CD4-positive, alpha-beta T cell treated with Interleukin-6 at 100 ng/mL for 8 hours (primary cell): ENCODE data around the gene ARHGAP33.
"Not testable (repeated sequence)": the region's sequence is repeated elsewhere in the genome, so short reads cannot be mapped to it uniquely, and the experiment has no call there.

Source experiments
- DNase-seq: peaks from one replicate; pipeline ENCODE4 v3.0.0-alpha.2; 2020; ENCODE audit warnings: mixed read lengths, low spot score

ARHGAP33 gene

GRCh38 chr19:35780717-35781116 lies 5.4 kb downstream of the ARHGAP33 start:
- DNase-seq, result no peak

GRCh38 chr19:35781650-35782049 lies 6.3 kb downstream of the ARHGAP33 start:
- DNase-seq, result no peak

- no peak for DNase-seq
These were observed 7.2 kb downstream of the ARHGAP33 start for GRCh38 chr19:35782589-35782988.

GRCh38 chr19:35783469-35784434 lies 8.4 kb downstream of the ARHGAP33 start:
- no peak for DNase-seq

GRCh38 chr19:35784503-35785338 lies 9.4 kb downstream of the ARHGAP33 start:
- no peak for DNase-seq

- DNase-seq, result no peak
These were observed 9.9 kb downstream of the ARHGAP33 start for GRCh38 chr19:35785339-35785627.

- no peak for DNase-seq
These were observed 11.2 kb downstream of the ARHGAP33 start for GRCh38 chr19:35786299-35787160.

GRCh38 chr19:35787227-35787799 lies 11.9 kb downstream of the ARHGAP33 start:
- DNase-seq, result no peak

- no peak for DNase-seq
These were observed 13.0 kb downstream of the ARHGAP33 start for GRCh38 chr19:35788205-35788960.

GRCh38 chr19:35789195-35789977 lies 14.0 kb downstream of the ARHGAP33 start:
- no peak for DNase-seq

GRCh38 chr19:35789978-35790944 lies 14.9 kb downstream of the ARHGAP33 start:
- DNase-seq, result no peak

GRCh38 chr19:35790981-35791813 lies 15.8 kb downstream of the ARHGAP33 start:
- no peak for DNase-seq

- DNase-seq, result no peak
These were observed 16.5 kb downstream of the ARHGAP33 start for GRCh38 chr19:35791814-35792279.

- no peak for DNase-seq
These were observed 16.9 kb downstream of the ARHGAP33 start for GRCh38 chr19:35792312-35792711.

GRCh38 chr19:35792888-35793287 lies 17.5 kb downstream of the ARHGAP33 start:
- no peak for DNase-seq

- no peak for DNase-seq
These were observed 18.2 kb downstream of the ARHGAP33 start for GRCh38 chr19:35793381-35794165.

GRCh38 chr19:35795564-35795963 lies 20.2 kb downstream of the ARHGAP33 start:
- DNase-seq, result not testable (repeated sequence)
